A549 (cell line): Measurements from ENCODE around the gene IKZF3.

ENCODE experiments used
- KDM5A ChIP-seq: fragments of 200-600 bp; sonication (generic); IDR thresholded peaks from 2 replicates; pipeline ENCODE4 v1.6.1; 2016; ENCODE audit warnings: antibody characterized with exemption, mild to moderate bottlenecking
- POLR2AphosphoS2 ChIP-seq: conservative IDR thresholded peaks from 2 replicates; pipeline ENCODE4 v1.6.1; 2012; ENCODE audit warnings: low read length, improper control_type of control experiment, inconsistent platforms
- RAD21 ChIP-seq, 2 experiments: fragments of >200 bp in 1 of 2; sonication (Bioruptor Twin) in 1 of 2; formaldehyde crosslinking in 1 of 2; IDR thresholded peaks in 1 of 2; conservative IDR thresholded peaks in 1 of 2; 2 replicates in 1 of 2; 3 replicates in 1 of 2; pipeline ENCODE4 v1.6.1; 2012 to 2018; ENCODE audit warnings: inconsistent platforms in 1 of 2
- TF ChIP-seq, protein P1 (sequence below): fragments of >200 bp; sonication (Bioruptor Twin); formaldehyde crosslinking; IDR thresholded peaks from 3 replicates; pipeline ENCODE4 v1.5.1; 2016

DNA sequence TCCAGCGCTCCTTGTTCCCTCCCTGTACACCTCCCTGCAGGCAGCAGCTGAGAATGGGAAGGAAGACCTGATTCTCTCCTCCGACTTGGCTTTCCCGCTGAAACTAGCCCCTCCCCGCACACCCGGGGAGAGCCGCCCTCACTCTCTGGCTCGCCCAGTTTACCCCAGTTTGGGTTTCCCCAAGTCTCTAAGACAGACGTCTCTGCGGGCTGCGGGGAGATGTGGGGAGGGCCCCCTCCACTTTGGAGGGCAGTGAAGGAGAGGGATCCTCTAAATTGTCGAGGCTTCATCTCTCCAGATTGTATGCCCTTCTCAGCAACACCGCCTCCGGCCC, 125.6 kb downstream of the IKZF3 start:
- TF ChIP-seq, protein P1, sequence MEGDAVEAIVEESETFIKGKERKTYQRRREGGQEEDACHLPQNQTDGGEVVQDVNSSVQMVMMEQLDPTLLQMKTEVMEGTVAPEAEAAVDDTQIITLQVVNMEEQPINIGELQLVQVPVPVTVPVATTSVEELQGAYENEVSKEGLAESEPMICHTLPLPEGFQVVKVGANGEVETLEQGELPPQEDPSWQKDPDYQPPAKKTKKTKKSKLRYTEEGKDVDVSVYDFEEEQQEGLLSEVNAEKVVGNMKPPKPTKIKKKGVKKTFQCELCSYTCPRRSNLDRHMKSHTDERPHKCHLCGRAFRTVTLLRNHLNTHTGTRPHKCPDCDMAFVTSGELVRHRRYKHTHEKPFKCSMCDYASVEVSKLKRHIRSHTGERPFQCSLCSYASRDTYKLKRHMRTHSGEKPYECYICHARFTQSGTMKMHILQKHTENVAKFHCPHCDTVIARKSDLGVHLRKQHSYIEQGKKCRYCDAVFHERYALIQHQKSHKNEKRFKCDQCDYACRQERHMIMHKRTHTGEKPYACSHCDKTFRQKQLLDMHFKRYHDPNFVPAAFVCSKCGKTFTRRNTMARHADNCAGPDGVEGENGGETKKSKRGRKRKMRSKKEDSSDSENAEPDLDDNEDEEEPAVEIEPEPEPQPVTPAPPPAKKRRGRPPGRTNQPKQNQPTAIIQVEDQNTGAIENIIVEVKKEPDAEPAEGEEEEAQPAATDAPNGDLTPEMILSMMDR: no peak
- TF ChIP-seq RAD21 (conservative IDR thresholded peaks at IDR 0.05 in 1 of 2, IDR thresholded peaks at IDR 0.05 in 1 of 2): no peak
- no peak for TF ChIP-seq POLR2AphosphoS2
- no peak for TF ChIP-seq KDM5A
